ENCODE measurements around the gene TEAD3.
A peak's percentile ranks its signal among the peaks of the same experiment; 100 is the strongest.

The TEAD3 gene

DNA sequence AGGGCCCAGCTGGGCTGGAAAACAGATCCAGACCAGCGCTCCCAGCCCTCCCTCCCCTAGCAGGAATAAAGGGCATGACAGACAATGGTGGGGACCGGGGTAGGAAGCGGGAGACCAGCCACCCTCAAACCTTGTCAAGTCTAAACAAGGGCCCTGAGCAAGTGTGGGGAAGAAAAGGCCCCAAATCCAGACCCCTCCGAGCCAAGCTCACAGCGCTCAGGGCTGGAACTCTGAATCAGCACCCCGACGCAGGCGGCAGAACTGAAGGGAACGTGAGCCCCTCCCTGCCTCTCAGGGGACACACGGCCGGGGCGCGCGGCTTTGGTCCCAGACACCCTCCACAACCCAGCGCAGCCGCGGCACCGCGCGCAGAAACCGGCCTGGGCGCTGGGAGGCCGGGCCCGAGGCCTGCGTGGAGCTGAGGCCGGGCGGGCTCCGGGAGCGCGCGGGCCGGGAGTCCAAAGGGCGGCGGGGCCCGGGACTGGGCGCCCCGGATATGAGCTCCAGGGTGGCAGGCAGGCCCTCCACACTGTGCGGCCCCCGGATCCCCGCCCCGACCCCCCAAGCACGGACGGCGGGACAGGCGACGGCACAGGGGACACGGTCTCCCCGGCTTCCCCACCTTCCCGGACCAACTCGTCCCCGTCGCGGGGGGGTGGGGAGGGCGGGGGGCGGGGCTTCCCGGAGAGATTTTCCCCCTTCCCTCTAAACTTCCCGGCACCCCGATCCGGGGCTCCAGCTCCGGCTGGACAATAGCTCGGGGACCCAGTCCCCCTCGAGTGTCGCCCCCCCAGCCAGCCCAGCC, 641 bp downstream of the TEAD3 start:
- H3K4me2 ChIP-seq (ENCODE audit: low read depth, low read length): peak overlapping the region; percentile 39
- H3K27ac ChIP-seq (ENCODE audit: low read length): no peak overlapping the region
- peak; percentile 10 for DNase-seq
- no peak for TF ChIP-seq EZH2 (optimal IDR thresholded peaks at IDR 0.05; ENCODE audit: low read depth, low read length)
- TF ChIP-seq, protein P1, sequence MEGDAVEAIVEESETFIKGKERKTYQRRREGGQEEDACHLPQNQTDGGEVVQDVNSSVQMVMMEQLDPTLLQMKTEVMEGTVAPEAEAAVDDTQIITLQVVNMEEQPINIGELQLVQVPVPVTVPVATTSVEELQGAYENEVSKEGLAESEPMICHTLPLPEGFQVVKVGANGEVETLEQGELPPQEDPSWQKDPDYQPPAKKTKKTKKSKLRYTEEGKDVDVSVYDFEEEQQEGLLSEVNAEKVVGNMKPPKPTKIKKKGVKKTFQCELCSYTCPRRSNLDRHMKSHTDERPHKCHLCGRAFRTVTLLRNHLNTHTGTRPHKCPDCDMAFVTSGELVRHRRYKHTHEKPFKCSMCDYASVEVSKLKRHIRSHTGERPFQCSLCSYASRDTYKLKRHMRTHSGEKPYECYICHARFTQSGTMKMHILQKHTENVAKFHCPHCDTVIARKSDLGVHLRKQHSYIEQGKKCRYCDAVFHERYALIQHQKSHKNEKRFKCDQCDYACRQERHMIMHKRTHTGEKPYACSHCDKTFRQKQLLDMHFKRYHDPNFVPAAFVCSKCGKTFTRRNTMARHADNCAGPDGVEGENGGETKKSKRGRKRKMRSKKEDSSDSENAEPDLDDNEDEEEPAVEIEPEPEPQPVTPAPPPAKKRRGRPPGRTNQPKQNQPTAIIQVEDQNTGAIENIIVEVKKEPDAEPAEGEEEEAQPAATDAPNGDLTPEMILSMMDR (IDR thresholded peaks at IDR 0.05; ENCODE audit: low read length): no peak
- TF ChIP-seq EZH2phosphoT487 (IDR thresholded peaks at IDR 0.05; ENCODE audit: low read length): no peak
- no peaks in the 10 kb centered on the region for H3K9me3 ChIP-seq (replicated peaks; ENCODE audit: insufficient read depth, low read length)
- peak overlapping the region; percentile 56 for H3K4me3 ChIP-seq (ENCODE audit: low read length)
- H3K27me3 ChIP-seq (replicated peaks; ENCODE audit: insufficient read depth, low read length): peaks cover 24% of the 10 kb centered on the region
- H3F3A ChIP-seq (ENCODE audit: insufficient read depth, low read length): no peaks in the 10 kb centered on the region
- H3K4me1 ChIP-seq (ENCODE audit: low read length): no peaks in the 10 kb centered on the region
- H3K9me2 ChIP-seq (replicated peaks; ENCODE audit: insufficient read depth, low read length): no peaks in the 10 kb centered on the region
- no peak overlapping the region; the same call in 1 of the 2 replicates for H3K9ac ChIP-seq (ENCODE audit: low read length)
- no peaks in the 10 kb centered on the region for H4K20me1 ChIP-seq (ENCODE audit: insufficient read depth, low read length)
- H3K79me2 ChIP-seq (ENCODE audit: low read length): no peaks in the 10 kb centered on the region
- no peaks in the 10 kb centered on the region for H3K36me3 ChIP-seq (replicated peaks; ENCODE audit: insufficient read depth, low read length)
- peak overlapping the region; percentile 58; the same call in 1 of the 2 replicates for H2AFZ ChIP-seq (ENCODE audit: low read length)

DNA sequence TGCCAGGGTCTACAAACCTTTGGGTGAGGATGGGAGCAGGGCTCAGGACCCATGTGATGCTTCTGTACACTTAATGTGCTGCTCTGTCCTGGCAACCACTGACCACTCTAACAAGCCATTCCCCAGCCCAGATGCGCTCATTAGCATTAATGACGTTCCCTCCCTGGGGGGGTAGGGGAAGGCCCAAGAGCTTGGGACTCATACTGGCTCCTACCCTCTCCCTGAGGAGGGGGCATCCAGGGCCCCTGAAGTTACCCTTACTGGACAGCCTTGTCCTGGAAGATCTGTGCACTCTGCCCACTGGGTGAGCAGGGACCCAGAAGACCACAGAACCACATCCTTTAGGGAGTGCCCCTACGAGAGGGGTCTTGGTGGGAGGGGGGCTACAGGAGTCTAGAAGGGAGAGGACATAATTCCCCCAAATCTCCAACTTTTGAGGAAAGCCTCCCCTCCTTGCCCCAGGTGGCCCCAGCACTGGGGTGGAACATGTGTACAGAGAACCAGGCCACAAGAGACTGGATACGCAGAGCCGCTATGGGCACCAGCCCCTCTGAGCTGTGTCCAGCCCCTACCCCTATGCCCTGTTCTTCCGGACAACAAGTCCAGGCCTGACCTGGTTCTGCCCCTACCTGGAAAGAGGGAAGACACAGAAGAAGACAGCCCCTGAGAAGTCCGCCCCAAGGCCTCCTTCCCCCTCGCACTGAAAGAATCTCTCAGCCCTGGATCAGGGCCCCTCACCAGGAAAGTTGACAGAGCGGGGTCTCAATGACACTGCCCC, 1.4 kb downstream of the TEAD3 start:
- Histone ChIP-seq H2AFZ (ENCODE audit: low read length) (no peak overlapping the region), H3K4me3 (ENCODE audit: low read length) (no peak overlapping the region), H3K36me3 (replicated peaks; ENCODE audit: insufficient read depth, low read length) (no peaks in the 10 kb centered on the region), H3K27me3 (replicated peaks; ENCODE audit: insufficient read depth, low read length) (peaks cover 24% of the 10 kb centered on the region), H3K27ac (ENCODE audit: low read length) (no peak overlapping the region), H3K4me1 (ENCODE audit: low read length) (no peaks in the 10 kb centered on the region), H3F3A (ENCODE audit: insufficient read depth, low read length) (no peaks in the 10 kb centered on the region), H3K9me2 (replicated peaks; ENCODE audit: insufficient read depth, low read length) (no peaks in the 10 kb centered on the region), H3K79me2 (ENCODE audit: low read length) (no peaks in the 10 kb centered on the region), H4K20me1 (ENCODE audit: insufficient read depth, low read length) (no peaks in the 10 kb centered on the region), H3K9me3 (replicated peaks; ENCODE audit: insufficient read depth, low read length) (no peaks in the 10 kb centered on the region), H3K9ac (ENCODE audit: low read length) (no peak overlapping the region), H3K4me2 (ENCODE audit: low read depth, low read length) (no peak overlapping the region)
- TF ChIP-seq, protein P1 (IDR thresholded peaks at IDR 0.05; ENCODE audit: low read length): no peak
- TF ChIP-seq EZH2 (optimal IDR thresholded peaks at IDR 0.05; ENCODE audit: low read depth, low read length): no peak
- no peak for TF ChIP-seq EZH2phosphoT487 (IDR thresholded peaks at IDR 0.05; ENCODE audit: low read length)
- no peak for DNase-seq

DNA sequence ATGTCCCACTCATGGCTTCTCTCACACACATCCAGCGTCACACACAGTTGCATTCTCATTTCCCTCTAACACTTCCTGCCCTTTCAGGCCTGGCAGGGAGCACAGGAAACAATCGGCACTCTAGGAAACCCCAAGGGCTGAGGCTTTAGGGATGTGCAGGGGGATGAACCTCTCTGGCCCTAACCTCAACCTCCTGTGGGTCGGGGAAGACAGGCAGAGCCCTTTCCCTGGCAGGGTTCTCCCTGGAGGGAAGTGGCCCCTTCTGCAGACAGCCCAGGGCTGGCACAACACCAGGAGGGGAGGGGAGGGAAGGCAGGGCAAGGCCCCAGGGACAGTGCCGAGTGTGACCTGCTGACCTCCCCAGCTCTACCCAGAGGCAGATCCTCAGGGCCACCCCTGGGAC, 2.7 kb downstream of the TEAD3 start:
- no peaks in the 10 kb centered on the region for H3K9me2 ChIP-seq (replicated peaks; ENCODE audit: insufficient read depth, low read length)
- no peak overlapping the region for H2AFZ ChIP-seq (ENCODE audit: low read length)
- H3K4me3 ChIP-seq (ENCODE audit: low read length): no peak overlapping the region
- no peaks in the 10 kb centered on the region for H4K20me1 ChIP-seq (ENCODE audit: insufficient read depth, low read length)
- no peaks in the 10 kb centered on the region for H3K79me2 ChIP-seq (ENCODE audit: low read length)
- no peaks in the 10 kb centered on the region for H3K36me3 ChIP-seq (replicated peaks; ENCODE audit: insufficient read depth, low read length)
- no peak overlapping the region for H3K27ac ChIP-seq (ENCODE audit: low read length)
- no peaks in the 10 kb centered on the region for H3K4me1 ChIP-seq (ENCODE audit: low read length)
- no peaks in the 10 kb centered on the region for H3K9me3 ChIP-seq (replicated peaks; ENCODE audit: insufficient read depth, low read length)
- no peak for DNase-seq
- TF ChIP-seq, protein P1 (IDR thresholded peaks at IDR 0.05; ENCODE audit: low read length): no peak
- TF ChIP-seq EZH2phosphoT487 (IDR thresholded peaks at IDR 0.05; ENCODE audit: low read length) (no peak), EZH2 (optimal IDR thresholded peaks at IDR 0.05; ENCODE audit: low read depth, low read length) (no peak)
- no peak overlapping the region for H3K4me2 ChIP-seq (ENCODE audit: low read depth, low read length)
- H3K9ac ChIP-seq (ENCODE audit: low read length): no peak overlapping the region
- H3K27me3 ChIP-seq (replicated peaks; ENCODE audit: insufficient read depth, low read length): peaks cover 23% of the 10 kb centered on the region
- no peaks in the 10 kb centered on the region for H3F3A ChIP-seq (ENCODE audit: insufficient read depth, low read length)

Data from MM.1S (cell line).